Keratinocyte (primary cell): ENCODE measurements around the gene TUG1. TPM values are rescaled to one million over a fixed set of nuclear protein-coding genes. Genes with fewer than 3 reads are reported as not detected.

Experiments
- DNase-seq: peaks from one replicate; pipeline ENCODE4 v3.0.0-alpha.2; 2011; ENCODE audit warnings: low read depth, missing footprints, low spot score
- FAIRE-seq: peaks from 2 replicates; lab custom pipeline; 2011; peaks lifted over from hg19 to GRCh38; lab: Jason Lieb, UNC
- H2AFZ ChIP-seq: 2 replicates; pipeline ENCODE4 v1.6.0; 2012; ENCODE audit warnings: low read length, control low read depth, inconsistent platforms; ENCODE audit not compliant: control insufficient read depth
- H3K27ac ChIP-seq: 2 replicates; pipeline ENCODE4 v1.5.1; 2011; ENCODE audit warnings: low read length; ENCODE audit not compliant: control insufficient read depth, insufficient read depth
- H3K27me3 ChIP-seq: 3 replicates; pipeline ENCODE4 v1.6.0; 2011; ENCODE audit warnings: low read length; ENCODE audit not compliant: control insufficient read depth, insufficient read depth; ENCODE audit errors: extremely low read depth
- H3K36me3 ChIP-seq, 2 experiments: 2 replicates in 1 of 2; 3 replicates in 1 of 2; pipeline ENCODE4 v1.5.1; 2011; ENCODE audit warnings: low read length in 2 of 2, mild to moderate bottlenecking in 1 of 2; ENCODE audit not compliant: control insufficient read depth in 2 of 2, insufficient read depth in 2 of 2; ENCODE audit errors: extremely low read depth in 1 of 2
- H3K4me1 ChIP-seq: 3 replicates; pipeline ENCODE4 v1.5.1; 2011; ENCODE audit warnings: low read length; ENCODE audit not compliant: control insufficient read depth, insufficient read depth; ENCODE audit errors: extremely low read depth
- H3K4me2 ChIP-seq: 3 replicates; pipeline ENCODE4 v1.6.0; 2011; ENCODE audit warnings: low read depth, low read length; ENCODE audit not compliant: control insufficient read depth, insufficient read depth; ENCODE audit errors: extremely low read depth
- H3K4me3 ChIP-seq, 3 experiments: fragments of 200-600 bp in 1 of 3; sonication (generic) in 1 of 3; 2 replicates in 2 of 3; 3 replicates in 1 of 3; pipeline ENCODE4 v1.5.1; 2011 to 2016; ENCODE audit warnings: low read length in 3 of 3, mild to moderate bottlenecking in 3 of 3, control low read depth in 2 of 3, inconsistent platforms in 1 of 3, low read depth in 1 of 3, mixed read lengths in 1 of 3, mixed run types in 1 of 3, moderate library complexity in 1 of 3; ENCODE audit not compliant: control insufficient read depth in 2 of 3, insufficient read depth in 2 of 3; ENCODE audit errors: extremely low read depth in 1 of 3
- H3K79me2 ChIP-seq: 2 replicates; pipeline ENCODE4 v1.6.0; 2012; ENCODE audit warnings: low read length; ENCODE audit not compliant: control insufficient read depth, insufficient read depth
- H3K9ac ChIP-seq: 3 replicates; pipeline ENCODE4 v1.6.0; 2011; ENCODE audit warnings: low read length; ENCODE audit not compliant: control insufficient read depth, insufficient read depth; ENCODE audit errors: extremely low read depth
- H3K9me1 ChIP-seq: 3 replicates; pipeline ENCODE4 v1.6.0; 2011; ENCODE audit warnings: low read length; ENCODE audit not compliant: control insufficient read depth, insufficient read depth; ENCODE audit errors: extremely low read depth
- H3K9me3 ChIP-seq: 2 replicates; pipeline ENCODE4 v1.5.1; 2012; ENCODE audit warnings: low read depth, low read length; ENCODE audit not compliant: control insufficient read depth
- H4K20me1 ChIP-seq: 3 replicates; pipeline ENCODE4 v1.6.0; 2011; ENCODE audit warnings: low read length; ENCODE audit not compliant: control insufficient read depth, insufficient read depth; ENCODE audit errors: extremely low read depth
- CTCF ChIP-seq, 3 experiments: IDR thresholded peaks in 1 of 3; conservative IDR thresholded peaks in 1 of 3; optimal IDR thresholded peaks in 1 of 3; 2 replicates in 2 of 3; 3 replicates in 1 of 3; pipeline versions ENCODE3 to v1.5.1; 2011; ENCODE audit warnings: low read length in 3 of 3, mild to moderate bottlenecking in 3 of 3, moderate library complexity in 2 of 3, control low read depth in 1 of 3, inconsistent platforms in 1 of 3; ENCODE audit not compliant: insufficient read depth in 2 of 3; ENCODE audit errors: extremely low read depth in 1 of 3
- EZH2 ChIP-seq: IDR thresholded peaks from one replicate; pipeline ENCODE4 v1.6.1; 2012; ENCODE audit warnings: inconsistent platforms, mild to moderate bottlenecking, low read length, moderate library complexity
- dilution Hi-C: fragments of 300-500 bp; cut with MboI; formaldehyde crosslinking; loops from one replicate; pipeline ENCODE4 v1.7.0; 2020; ENCODE audit warnings: low sequenced_read_pairs; ENCODE audit not compliant: extremely low pct_ligation_motif_present
- polyA plus RNA-seq, 5 experiments: library from polyadenylated mRNA; depleted of rRNA in 3 of 5; stranded (reverse) in 3 of 5; stranded (forward) in 1 of 5; unstranded in 1 of 5; fragments of >200 nt; gene quantifications; 1 replicate in 1 of 5; 2 replicates in 3 of 5; 3 replicates in 1 of 5; pipeline versions ENCODE4 v1.2.1 to v1.2.3, GENCODE V29; 2011 to 2012; ENCODE audit warnings: missing spikeins in 2 of 5, low read depth in 1 of 5, low replicate concordance in 1 of 5

TUG1 gene
- polyA plus RNA-seq, 1 donor (not counting 4 experiments of a cell fraction or from before 2014, with no cell fraction given) = 77.1 TPM

DNA sequence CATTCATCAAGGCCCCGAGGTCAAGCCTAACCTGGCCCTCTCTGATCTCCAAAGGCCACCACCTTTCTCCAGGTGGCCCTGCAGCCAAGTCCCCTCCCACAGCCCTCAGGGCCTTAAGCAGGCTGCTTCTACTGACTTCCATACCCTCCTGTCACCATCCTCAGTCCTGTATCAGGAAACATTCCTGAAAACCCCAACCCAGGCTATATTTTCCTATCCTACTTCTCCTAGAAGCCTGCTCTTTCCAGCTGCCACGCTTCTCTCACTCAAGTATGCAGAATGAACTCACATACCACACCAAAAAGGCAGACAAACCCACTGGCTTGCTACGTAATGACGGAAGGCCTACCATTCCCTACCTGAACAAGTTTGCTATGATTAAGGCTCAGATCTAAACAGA, 24.1 kb upstream of the TUG1 start:
- H3K27ac ChIP-seq = peak overlapping the region; percentile 65
- no peak for TF ChIP-seq EZH2
- TF ChIP-seq CTCF (optimal IDR thresholded peaks at IDR 0.05 in 1 of 3, IDR thresholded peaks at IDR 0.05 in 1 of 3, conservative IDR thresholded peaks at IDR 0.05 in 1 of 3; ENCODE audit: extremely low read depth in 1 of 3, insufficient read depth in 2 of 3, low read length in 3 of 3) = no peak
- peaks cover 38% of the 10 kb centered on the region for H3K4me1 ChIP-seq
- H3K36me3 ChIP-seq = peaks cover 29 to 36% of the 10 kb centered on the region in 2 experiments
- no peak overlapping the region for H3K4me3 ChIP-seq
- H3K4me2 ChIP-seq = no peak overlapping the region
- no peak overlapping the region for H3K9ac ChIP-seq
- H2AFZ ChIP-seq = no peak overlapping the region
- no peaks in the 10 kb centered on the region for H3K9me1 ChIP-seq
- FAIRE-seq = no peak
- H3K79me2 ChIP-seq = no peaks in the 10 kb centered on the region
- no peaks in the 10 kb centered on the region for H3K27me3 ChIP-seq
- H3K9me3 ChIP-seq = no peaks in the 10 kb centered on the region
- dilution Hi-C loops = no loop called here
- H4K20me1 ChIP-seq = no peaks in the 10 kb centered on the region
- DNase-seq = no peak

DNA sequence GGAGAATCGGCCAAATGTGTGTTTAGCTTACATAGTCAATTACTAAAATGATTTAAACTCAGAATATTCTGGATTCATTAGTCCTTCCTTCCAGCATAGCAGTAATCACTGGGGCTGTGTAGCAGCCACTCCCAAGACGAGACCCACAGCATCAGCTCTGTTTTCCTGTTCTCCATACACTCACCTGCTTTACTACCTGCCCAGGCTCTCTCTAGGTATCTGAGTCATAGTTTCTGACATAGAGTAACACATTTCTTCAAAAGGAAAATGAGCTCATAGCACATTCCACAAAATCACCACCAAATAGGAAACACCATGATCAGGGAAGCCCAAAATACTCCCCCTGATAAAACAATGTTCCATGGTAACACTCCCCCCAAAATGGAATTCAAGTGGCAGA, 23.4 kb upstream of the TUG1 start:
- no peak overlapping the region for H2AFZ ChIP-seq
- TF ChIP-seq CTCF (optimal IDR thresholded peaks at IDR 0.05 in 1 of 3, IDR thresholded peaks at IDR 0.05 in 1 of 3, conservative IDR thresholded peaks at IDR 0.05 in 1 of 3; ENCODE audit: extremely low read depth in 1 of 3, insufficient read depth in 2 of 3, low read length in 3 of 3) = no peak
- no peak for TF ChIP-seq EZH2
- H3K4me3 ChIP-seq = no peak overlapping the region
- H3K27me3 ChIP-seq = no peaks in the 10 kb centered on the region
- H3K36me3 ChIP-seq = peaks cover 23 to 33% of the 10 kb centered on the region in 2 experiments
- peak overlapping the region; percentile 25 for H3K4me2 ChIP-seq
- H3K9me1 ChIP-seq = no peaks in the 10 kb centered on the region
- DNase-seq = no peak
- H4K20me1 ChIP-seq = no peaks in the 10 kb centered on the region
- peak overlapping the region; percentile 17 for H3K9ac ChIP-seq
- peak; percentile 96 for FAIRE-seq
- no peaks in the 10 kb centered on the region for H3K9me3 ChIP-seq
- peaks cover 38% of the 10 kb centered on the region for H3K4me1 ChIP-seq
- H3K27ac ChIP-seq = peak overlapping the region; percentile 65
- no peaks in the 10 kb centered on the region for H3K79me2 ChIP-seq
- dilution Hi-C loops = no loop called here
